BLaER1 treated with 17β-estradiol and CSF1 and Interleukin-3, amounts not matched to agents 10 nM and 100 nM (cell line): ENCODE results near the gene IFI27L2.

Source experiments
- H3K27ac ChIP-seq, 11 experiments: shearing (Covaris generic); formaldehyde crosslinking; 2 replicates each; pipeline ENCODE4 v1.8.1; 2022
- H3K27me3 ChIP-seq, 11 experiments: shearing (Covaris generic); formaldehyde crosslinking; 2 replicates each; pipeline ENCODE4 v1.8.1; 2022
- H3K36me3 ChIP-seq, 11 experiments: shearing (Covaris generic); formaldehyde crosslinking; 2 replicates each; pipeline ENCODE4 v1.8.1; 2022
- H3K4me1 ChIP-seq, 10 experiments: shearing (Covaris generic); formaldehyde crosslinking; 2 replicates each; pipeline ENCODE4 v1.8.1; 2022
- H3K4me2 ChIP-seq, 11 experiments: shearing (Covaris generic); formaldehyde crosslinking; 2 replicates each; pipeline ENCODE4 v1.8.1; 2022
- H3K4me3 ChIP-seq, 10 experiments: shearing (Covaris generic); formaldehyde crosslinking; 2 replicates each; pipeline ENCODE4 v1.8.1; 2022
- H3K9ac ChIP-seq, 11 experiments: shearing (Covaris generic); formaldehyde crosslinking; 2 replicates each; pipeline ENCODE4 v1.8.1; 2022
- H3K9me3 ChIP-seq, 11 experiments: shearing (Covaris generic); formaldehyde crosslinking; replicated peaks in 1 of 11; 2 replicates each; pipeline ENCODE4 v1.8.1; 2022
- H4K20me1 ChIP-seq, 11 experiments: shearing (Covaris generic); formaldehyde crosslinking; 2 replicates each; pipeline ENCODE4 v1.8.1; 2022
- Cebpa-rat ChIP-seq, 11 experiments: shearing (Covaris generic); IDR thresholded peaks; 2 replicates each; pipeline ENCODE4 v1.8.1; 2022

The IFI27L2 gene

GRCh38 chr14:94103554-94104150 lies 25.8 kb downstream of the IFI27L2 start:
- Histone ChIP-seq H3K4me1 (peaks cover 0 to under 1% (median 0%) of the 10 kb centered on the region in 10 experiments; a peak in 2 of 20 replicates), H3K9ac (no peak overlapping the region), H3K27ac (no peak overlapping the region), H3K9me3 (no peaks in the 10 kb centered on the region), H3K4me3 (no peak overlapping the region), H3K4me2 (no peak overlapping the region), H3K27me3 (no peaks in the 10 kb centered on the region), H3K36me3 (peaks cover 0 to 8% (median 0%) of the 10 kb centered on the region in 11 experiments; a peak in 4 of 22 replicates), H4K20me1 (no peaks in the 10 kb centered on the region; a peak in 1 of 22 replicates)
- no peak for TF ChIP-seq Cebpa-rat (IDR thresholded peaks at IDR 0.05)

- H3K4me3 ChIP-seq = no peak overlapping the region
- TF ChIP-seq Cebpa-rat (IDR thresholded peaks at IDR 0.05) = no peak
- no peak overlapping the region for H3K27ac ChIP-seq
- no peaks in the 10 kb centered on the region for H3K9me3 ChIP-seq
- H3K4me2 ChIP-seq = no peak overlapping the region
- H3K36me3 ChIP-seq = peaks cover 0 to 14% (median 2%) of the 10 kb centered on the region in 11 experiments; a peak in 7 of 22 replicates
- peaks cover 0 to 8% (median 0%) of the 10 kb centered on the region in 10 experiments; a peak in 4 of 20 replicates for H3K4me1 ChIP-seq
- no peaks in the 10 kb centered on the region for H3K27me3 ChIP-seq
- H3K9ac ChIP-seq = no peak overlapping the region
- H4K20me1 ChIP-seq = no peaks in the 10 kb centered on the region; a peak in 1 of 22 replicates
These were observed 26.5 kb downstream of the IFI27L2 start for GRCh38 chr14:94102768-94103482.

GRCh38 chr14:94101748-94102147 lies 27.7 kb downstream of the IFI27L2 start:
- H3K9ac ChIP-seq = no peak overlapping the region
- no peaks in the 10 kb centered on the region; a peak in 1 of 22 replicates for H4K20me1 ChIP-seq
- H3K9me3 ChIP-seq = no peaks in the 10 kb centered on the region
- no peak overlapping the region for H3K4me3 ChIP-seq
- H3K27ac ChIP-seq = no peak overlapping the region
- peaks cover 0 to 23% (median 13%) of the 10 kb centered on the region in 11 experiments; a peak in 14 of 22 replicates for H3K36me3 ChIP-seq
- H3K4me1 ChIP-seq = peaks cover 0 to 9% (median 0%) of the 10 kb centered on the region in 10 experiments; a peak in 4 of 20 replicates
- H3K27me3 ChIP-seq = no peaks in the 10 kb centered on the region
- no peak overlapping the region for H3K4me2 ChIP-seq
- TF ChIP-seq Cebpa-rat (IDR thresholded peaks at IDR 0.05) = no peak

GRCh38 chr14:94100847-94101246 lies 28.6 kb downstream of the IFI27L2 start:
- Histone ChIP-seq H3K4me2 (no peak overlapping the region), H3K27me3 (no peaks in the 10 kb centered on the region)

DNA sequence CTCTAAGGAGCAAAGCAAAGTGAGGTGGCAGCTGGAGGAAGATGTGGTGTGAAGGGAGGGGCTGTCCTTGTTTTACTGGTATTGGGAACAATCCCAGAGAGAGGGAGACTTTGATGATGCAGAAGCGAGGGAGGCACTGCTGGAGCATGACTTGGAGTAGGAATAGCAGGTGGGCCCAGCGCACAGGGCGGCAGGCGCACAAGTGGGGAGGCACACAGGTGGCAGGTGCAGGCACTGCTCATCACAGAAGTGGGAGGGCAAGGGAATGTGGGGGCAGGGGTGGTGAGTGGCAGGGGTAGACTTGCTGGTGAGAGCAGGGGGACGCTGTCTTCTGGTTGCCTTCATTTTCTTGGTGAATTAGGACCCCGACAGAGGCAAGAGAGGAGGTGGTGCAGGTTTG lies 30.4 kb downstream of the IFI27L2 start:
- Histone ChIP-seq H3K9ac (no peak overlapping the region), H3K4me2 (no peak overlapping the region), H4K20me1 (no peaks in the 10 kb centered on the region), H3K27me3 (no peaks in the 10 kb centered on the region), H3K36me3 (peaks cover 0 to 23% (median 15%) of the 10 kb centered on the region in 11 experiments; a peak in 14 of 22 replicates), H3K4me1 (peaks cover 0 to 9% (median 0%) of the 10 kb centered on the region in 10 experiments; a peak in 4 of 20 replicates), H3K27ac (no peak overlapping the region), H3K9me3 (no peaks in the 10 kb centered on the region), H3K4me3 (no peak overlapping the region)
- TF ChIP-seq Cebpa-rat (IDR thresholded peaks at IDR 0.05) = no peak

More at GRCh38 chr14:94100847-94101246, 28.6 kb downstream of the IFI27L2 start:
- Histone ChIP-seq H3K4me3 (no peak overlapping the region), H3K9ac (no peak overlapping the region), H3K27ac (no peak overlapping the region), H4K20me1 (no peaks in the 10 kb centered on the region; a peak in 1 of 22 replicates), H3K9me3 (no peaks in the 10 kb centered on the region), H3K4me1 (peaks cover 0 to 9% (median 0%) of the 10 kb centered on the region in 10 experiments; a peak in 4 of 20 replicates), H3K36me3 (peaks cover 0 to 23% (median 13%) of the 10 kb centered on the region in 11 experiments; a peak in 14 of 22 replicates)
- no peak for TF ChIP-seq Cebpa-rat (IDR thresholded peaks at IDR 0.05)

- TF ChIP-seq Cebpa-rat (IDR thresholded peaks at IDR 0.05) = no peak
- no peak overlapping the region for H3K9ac ChIP-seq
These were observed 30.9 kb downstream of the IFI27L2 start for GRCh38 chr14:94098326-94098992.

GRCh38 chr14:94097091-94097490 lies 32.3 kb downstream of the IFI27L2 start:
- Histone ChIP-seq H3K4me2 (no peak overlapping the region), H3K4me1 (peaks cover 0 to 9% (median 0%) of the 10 kb centered on the region in 10 experiments; a peak in 4 of 20 replicates)
- no peak for TF ChIP-seq Cebpa-rat (IDR thresholded peaks at IDR 0.05)

More at GRCh38 chr14:94098326-94098992, 30.9 kb downstream of the IFI27L2 start:
- Histone ChIP-seq H3K36me3 (peaks cover 0 to 23% (median 15%) of the 10 kb centered on the region in 11 experiments; a peak in 14 of 22 replicates), H3K27me3 (no peaks in the 10 kb centered on the region), H3K4me2 (peak overlapping the region in 2 of 11 experiments; percentile 7 to 9; a peak in 3 of 22 replicates), H3K27ac (no peak overlapping the region), H3K9me3 (no peaks in the 10 kb centered on the region), H3K4me1 (peaks cover 0 to 9% (median 0%) of the 10 kb centered on the region in 10 experiments; a peak in 4 of 20 replicates), H3K4me3 (no peak overlapping the region), H4K20me1 (no peaks in the 10 kb centered on the region)

DNA sequence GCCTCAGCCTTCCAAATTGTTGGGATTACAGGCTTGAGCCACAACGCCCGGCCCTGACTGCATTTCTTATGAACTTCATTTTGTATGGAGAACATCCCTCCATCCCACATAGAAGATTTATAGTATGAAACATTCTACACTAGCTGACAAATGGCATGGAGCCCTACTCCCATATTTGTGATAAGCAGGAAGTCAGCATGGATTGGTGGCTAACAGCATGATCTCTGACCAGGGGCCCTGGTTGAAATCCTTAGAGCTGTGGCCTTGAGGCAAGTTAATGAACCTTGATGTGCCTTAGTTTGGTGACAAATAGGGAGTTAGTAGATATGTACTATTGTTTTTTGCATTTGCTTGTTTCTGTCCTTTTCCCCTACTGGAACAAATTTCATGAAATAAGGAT lies 36.0 kb downstream of the IFI27L2 start:
- Histone ChIP-seq H3K4me1 (peaks cover 0 to 6% (median 0%) of the 10 kb centered on the region in 10 experiments; a peak in 4 of 20 replicates), H4K20me1 (no peaks in the 10 kb centered on the region), H3K4me2 (no peak overlapping the region), H3K27ac (no peak overlapping the region), H3K9me3 (no peaks in the 10 kb centered on the region), H3K4me3 (no peak overlapping the region), H3K36me3 (peaks cover 0 to 19% (median 12%) of the 10 kb centered on the region in 11 experiments; a peak in 14 of 22 replicates), H3K27me3 (no peaks in the 10 kb centered on the region), H3K9ac (no peak overlapping the region)
- no peak for TF ChIP-seq Cebpa-rat (IDR thresholded peaks at IDR 0.05)

More at GRCh38 chr14:94097091-94097490, 32.3 kb downstream of the IFI27L2 start:
- H3K36me3 ChIP-seq = peaks cover 0 to 23% (median 15%) of the 10 kb centered on the region in 11 experiments; a peak in 14 of 22 replicates
- H4K20me1 ChIP-seq = no peaks in the 10 kb centered on the region
- no peaks in the 10 kb centered on the region for H3K27me3 ChIP-seq
- H3K4me3 ChIP-seq = no peak overlapping the region
- H3K9me3 ChIP-seq = no peaks in the 10 kb centered on the region
- H3K9ac ChIP-seq = no peak overlapping the region
- no peak overlapping the region for H3K27ac ChIP-seq

GRCh38 chr14:94089479-94089878 lies 39.9 kb downstream of the IFI27L2 start:
- Histone ChIP-seq H3K27ac (no peak overlapping the region), H3K4me1 (no peaks in the 10 kb centered on the region), H4K20me1 (no peaks in the 10 kb centered on the region), H3K9me3 (0 out of 22 replicates have a peak, but pooled peaks cover 0 to 3% (median 0%) of the 10 kb centered on the region in 11 experiments), H3K27me3 (no peaks in the 10 kb centered on the region), H3K4me2 (no peak overlapping the region), H3K4me3 (no peak overlapping the region), H3K9ac (no peak overlapping the region), H3K36me3 (no peaks in the 10 kb centered on the region)
- no peak for TF ChIP-seq Cebpa-rat (IDR thresholded peaks at IDR 0.05)
